K562 (cell line): ENCODE measurements around the gene NME2. TPM values are rescaled to one million over a fixed set of nuclear protein-coding genes. Genes with fewer than 3 reads are reported as not detected.

Source experiments
- FOXA3 ChIP-seq, 2 experiments: fragments of 450-650 bp in 1 of 2; sonication (generic) in 1 of 2; formaldehyde crosslinking; IDR thresholded peaks in 1 of 2; conservative IDR thresholded peaks in 1 of 2; 2 replicates each; pipeline versions ENCODE4 v1.4.0 to v1.8.0; 2020 to 2022; ENCODE audit warnings: mild to moderate bottlenecking in 2 of 2, missing genetic modification reagents in 1 of 2
- HEY1 ChIP-seq: fragments of 250-450 bp; sonication (Bioruptor Pico); IDR thresholded peaks from 2 replicates; pipeline ENCODE4 v1.5.0; 2020; ENCODE audit warnings: mild to moderate bottlenecking, moderate library complexity, borderline replicate concordance
- MCM3 ChIP-seq: fragments of 450-650 bp; IDR thresholded peaks from 2 replicates; pipeline ENCODE4 v1.6.1; 2016
- MYNN ChIP-seq, 2 experiments: sonication (generic); formaldehyde crosslinking in 1 of 2; IDR thresholded peaks; 2 replicates each; pipeline versions ENCODE4 v1.5.0 to v1.6.1; 2016 to 2020; ENCODE audit warnings: antibody characterized with exemption in 1 of 2, missing genetic modification reagents in 1 of 2
- NFYB ChIP-seq: IDR thresholded peaks from 2 replicates; pipeline ENCODE4 v1.6.1; 2011; ENCODE audit warnings: mild to moderate bottlenecking, moderate library complexity; ENCODE audit not compliant: insufficient read length; ENCODE audit errors: extremely low read depth
- PHTF2 ChIP-seq: fragments of 250-450 bp; sonication (Bioruptor Pico); IDR thresholded peaks from 2 replicates; pipeline ENCODE4 v1.5.0; 2021; ENCODE audit warnings: mild to moderate bottlenecking
- TAF1 ChIP-seq: IDR thresholded peaks from 2 replicates; pipeline ENCODE4 v1.6.1; 2011; ENCODE audit warnings: mild to moderate bottlenecking, low read length, moderate library complexity; ENCODE audit not compliant: insufficient read depth, control insufficient read depth, severe bottlenecking; ENCODE audit errors: extremely low read depth
- TCF7L2 ChIP-seq: fragments of 150-350 bp; IDR thresholded peaks from 2 replicates; pipeline ENCODE4 v1.6.1; 2016; ENCODE audit warnings: low read depth, mild to moderate bottlenecking, low read length, moderate library complexity
- XRCC5 ChIP-seq: fragments of 200-400 bp; formaldehyde crosslinking; IDR thresholded peaks from 2 replicates; pipeline ENCODE4 v1.6.1; 2017; ENCODE audit warnings: low read depth, mild to moderate bottlenecking, low read length
- ZNF282 ChIP-seq: sonication (generic); formaldehyde crosslinking; IDR thresholded peaks from 2 replicates; pipeline ENCODE4 v1.8.1; 2023; ENCODE audit warnings: missing genetic modification reagents
- polyA plus RNA-seq, 8 experiments: library from polyadenylated mRNA; depleted of rRNA in 4 of 8; stranded (reverse) in 5 of 8; unstranded in 3 of 8; fragments of >200 nt; fragmentation: Nextera tagmentation in 2 of 8; fragmentation: Illumina TruSeq in 1 of 8; extraction: Ambion mirVana in 2 of 8; extraction: Trizol in 1 of 8; gene quantifications; 2 replicates each; pipeline versions ENCODE4 v1.2.1 to v1.2.3, GENCODE V29; 2011 to 2014; ENCODE audit warnings: inconsistent platforms in 1 of 8, missing spikeins in 1 of 8
- total RNA-seq, 7 experiments: library from RNA; depleted of rRNA in 6 of 7; stranded (reverse); fragments of >200 nt in 6 of 7; fragmentation: Illumina TruSeq in 2 of 7; extraction: Trizol in 2 of 7; gene quantifications; 2 replicates each; pipeline versions ENCODE4 v1.2.1 to v1.2.3, GENCODE V29; 2011 to 2021; ENCODE audit warnings: low replicate concordance in 1 of 7
- TF ChIP-seq, protein P1 (sequence below), 2 experiments: fragments of 450-650 bp; conservative IDR thresholded peaks; 2 replicates each; pipeline ENCODE4 v1.6.1; 2017; ENCODE audit warnings: mild to moderate bottlenecking in 2 of 2, moderate library complexity in 2 of 2
- TF ChIP-seq, protein P2 (sequence below): sonication (generic); formaldehyde crosslinking; IDR thresholded peaks from 2 replicates; pipeline ENCODE4 v1.8.0; 2022; ENCODE audit warnings: missing genetic modification reagents, mild to moderate bottlenecking, moderate library complexity, borderline replicate concordance
- TF ChIP-seq, protein P3 (sequence below): sonication (generic); formaldehyde crosslinking; IDR thresholded peaks from 2 replicates; pipeline ENCODE4 v1.8.1; 2023; ENCODE audit warnings: mild to moderate bottlenecking, missing genetic modification reagents
- TF ChIP-seq, protein P4 (sequence below), 2 experiments: fragments of 150-350 bp in 1 of 2; IDR thresholded peaks; 2 replicates each; pipeline ENCODE4 v1.6.1; 2012 to 2016; ENCODE audit warnings: low read depth in 2 of 2, low read length in 2 of 2, mild to moderate bottlenecking in 1 of 2, moderate library complexity in 1 of 2
- TF ChIP-seq, protein P5 (sequence below): fragments of 250-450 bp; sonication (Bioruptor Pico); IDR thresholded peaks from 2 replicates; pipeline ENCODE4 v1.8.0; 2022; ENCODE audit warnings: moderate library complexity, mild to moderate bottlenecking, inconsistent platforms
- TF ChIP-seq, protein P6 (sequence below): sonication (generic); IDR thresholded peaks from 2 replicates; pipeline ENCODE4 v1.6.1; 2016

NME2 gene
- total and polyA plus RNA-seq, 9 of the 15 experiments (the other 6 are each of a cell fraction or from before 2014, with no cell fraction given): 684 to 1,202 (median 924) TPM

DNA sequence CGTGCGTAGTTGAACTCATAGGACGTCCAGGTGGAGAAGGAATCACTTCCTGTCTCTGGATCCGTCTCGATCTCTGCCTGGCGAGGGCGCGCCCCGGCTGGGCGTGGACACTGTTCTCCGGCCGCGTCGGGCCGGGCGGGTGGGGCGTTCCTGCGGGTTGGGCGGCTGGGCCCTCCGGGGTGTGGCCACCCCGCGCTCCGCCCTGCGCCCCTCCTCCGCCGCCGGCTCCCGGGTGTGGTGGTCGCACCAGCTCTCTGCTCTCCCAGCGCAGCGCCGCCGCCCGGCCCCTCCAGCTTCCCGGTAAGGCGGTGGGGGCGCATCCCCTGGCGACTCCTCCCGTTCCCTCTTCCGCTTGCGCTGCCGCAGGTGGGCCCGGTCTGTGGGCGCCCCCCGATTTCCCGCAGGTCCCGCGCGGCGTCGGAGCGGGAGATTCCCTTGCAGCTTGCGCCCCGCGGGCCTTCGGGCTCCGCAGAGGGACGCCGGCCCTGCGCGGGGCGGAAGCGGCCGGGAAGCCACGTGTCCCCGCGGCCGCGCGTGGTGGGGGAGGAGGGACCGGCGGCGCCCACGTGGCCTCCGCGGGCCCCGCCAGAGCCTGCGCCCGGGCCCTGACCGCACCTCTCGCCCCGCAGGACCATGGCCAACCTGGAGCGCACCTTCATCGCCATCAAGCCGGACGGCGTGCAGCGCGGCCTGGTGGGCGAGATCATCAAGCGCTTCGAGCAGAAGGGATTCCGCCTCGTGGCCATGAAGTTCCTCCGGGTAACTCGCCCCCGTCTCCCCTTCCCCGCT, at the start of gene NME2 (continued):
- TF ChIP-seq, protein P1, sequence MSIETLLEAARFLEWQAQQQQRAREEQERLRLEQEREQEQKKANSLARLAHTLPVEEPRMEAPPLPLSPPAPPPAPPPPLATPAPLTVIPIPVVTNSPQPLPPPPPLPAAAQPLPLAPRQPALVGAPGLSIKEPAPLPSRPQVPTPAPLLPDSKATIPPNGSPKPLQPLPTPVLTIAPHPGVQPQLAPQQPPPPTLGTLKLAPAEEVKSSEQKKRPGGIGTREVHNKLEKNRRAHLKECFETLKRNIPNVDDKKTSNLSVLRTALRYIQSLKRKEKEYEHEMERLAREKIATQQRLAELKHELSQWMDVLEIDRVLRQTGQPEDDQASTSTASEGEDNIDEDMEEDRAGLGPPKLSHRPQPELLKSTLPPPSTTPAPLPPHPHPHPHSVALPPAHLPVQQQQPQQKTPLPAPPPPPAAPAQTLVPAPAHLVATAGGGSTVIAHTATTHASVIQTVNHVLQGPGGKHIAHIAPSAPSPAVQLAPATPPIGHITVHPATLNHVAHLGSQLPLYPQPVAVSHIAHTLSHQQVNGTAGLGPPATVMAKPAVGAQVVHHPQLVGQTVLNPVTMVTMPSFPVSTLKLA (conservative IDR thresholded peaks at IDR 0.05): peak; percentile 89 to 97
- TF ChIP-seq, protein P2, sequence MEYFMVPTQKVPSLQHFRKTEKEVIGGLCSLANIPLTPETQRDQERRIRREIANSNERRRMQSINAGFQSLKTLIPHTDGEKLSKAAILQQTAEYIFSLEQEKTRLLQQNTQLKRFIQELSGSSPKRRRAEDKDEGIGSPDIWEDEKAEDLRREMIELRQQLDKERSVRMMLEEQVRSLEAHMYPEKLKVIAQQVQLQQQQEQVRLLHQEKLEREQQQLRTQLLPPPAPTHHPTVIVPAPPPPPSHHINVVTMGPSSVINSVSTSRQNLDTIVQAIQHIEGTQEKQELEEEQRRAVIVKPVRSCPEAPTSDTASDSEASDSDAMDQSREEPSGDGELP (CRISPR knock-in tag): 0 out of 2 replicates have a peak, but pooled peaks have one; percentile 44
- TF ChIP-seq TAF1: peak; percentile 61
- TF ChIP-seq, protein P3, sequence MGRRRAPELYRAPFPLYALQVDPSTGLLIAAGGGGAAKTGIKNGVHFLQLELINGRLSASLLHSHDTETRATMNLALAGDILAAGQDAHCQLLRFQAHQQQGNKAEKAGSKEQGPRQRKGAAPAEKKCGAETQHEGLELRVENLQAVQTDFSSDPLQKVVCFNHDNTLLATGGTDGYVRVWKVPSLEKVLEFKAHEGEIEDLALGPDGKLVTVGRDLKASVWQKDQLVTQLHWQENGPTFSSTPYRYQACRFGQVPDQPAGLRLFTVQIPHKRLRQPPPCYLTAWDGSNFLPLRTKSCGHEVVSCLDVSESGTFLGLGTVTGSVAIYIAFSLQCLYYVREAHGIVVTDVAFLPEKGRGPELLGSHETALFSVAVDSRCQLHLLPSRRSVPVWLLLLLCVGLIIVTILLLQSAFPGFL: no peak
- TF ChIP-seq, protein P4, sequence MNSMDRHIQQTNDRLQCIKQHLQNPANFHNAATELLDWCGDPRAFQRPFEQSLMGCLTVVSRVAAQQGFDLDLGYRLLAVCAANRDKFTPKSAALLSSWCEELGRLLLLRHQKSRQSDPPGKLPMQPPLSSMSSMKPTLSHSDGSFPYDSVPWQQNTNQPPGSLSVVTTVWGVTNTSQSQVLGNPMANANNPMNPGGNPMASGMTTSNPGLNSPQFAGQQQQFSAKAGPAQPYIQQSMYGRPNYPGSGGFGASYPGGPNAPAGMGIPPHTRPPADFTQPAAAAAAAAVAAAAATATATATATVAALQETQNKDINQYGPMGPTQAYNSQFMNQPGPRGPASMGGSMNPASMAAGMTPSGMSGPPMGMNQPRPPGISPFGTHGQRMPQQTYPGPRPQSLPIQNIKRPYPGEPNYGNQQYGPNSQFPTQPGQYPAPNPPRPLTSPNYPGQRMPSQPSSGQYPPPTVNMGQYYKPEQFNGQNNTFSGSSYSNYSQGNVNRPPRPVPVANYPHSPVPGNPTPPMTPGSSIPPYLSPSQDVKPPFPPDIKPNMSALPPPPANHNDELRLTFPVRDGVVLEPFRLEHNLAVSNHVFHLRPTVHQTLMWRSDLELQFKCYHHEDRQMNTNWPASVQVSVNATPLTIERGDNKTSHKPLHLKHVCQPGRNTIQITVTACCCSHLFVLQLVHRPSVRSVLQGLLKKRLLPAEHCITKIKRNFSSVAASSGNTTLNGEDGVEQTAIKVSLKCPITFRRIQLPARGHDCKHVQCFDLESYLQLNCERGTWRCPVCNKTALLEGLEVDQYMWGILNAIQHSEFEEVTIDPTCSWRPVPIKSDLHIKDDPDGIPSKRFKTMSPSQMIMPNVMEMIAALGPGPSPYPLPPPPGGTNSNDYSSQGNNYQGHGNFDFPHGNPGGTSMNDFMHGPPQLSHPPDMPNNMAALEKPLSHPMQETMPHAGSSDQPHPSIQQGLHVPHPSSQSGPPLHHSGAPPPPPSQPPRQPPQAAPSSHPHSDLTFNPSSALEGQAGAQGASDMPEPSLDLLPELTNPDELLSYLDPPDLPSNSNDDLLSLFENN (IDR thresholded peaks at IDR 0.05; ENCODE audit: low read depth in 2 of 2, low read length in 2 of 2): no peak
- TF ChIP-seq MCM3: no peak
- no peak; the same call in 1 of the 2 replicates for TF ChIP-seq XRCC5
- TF ChIP-seq, protein P5, sequence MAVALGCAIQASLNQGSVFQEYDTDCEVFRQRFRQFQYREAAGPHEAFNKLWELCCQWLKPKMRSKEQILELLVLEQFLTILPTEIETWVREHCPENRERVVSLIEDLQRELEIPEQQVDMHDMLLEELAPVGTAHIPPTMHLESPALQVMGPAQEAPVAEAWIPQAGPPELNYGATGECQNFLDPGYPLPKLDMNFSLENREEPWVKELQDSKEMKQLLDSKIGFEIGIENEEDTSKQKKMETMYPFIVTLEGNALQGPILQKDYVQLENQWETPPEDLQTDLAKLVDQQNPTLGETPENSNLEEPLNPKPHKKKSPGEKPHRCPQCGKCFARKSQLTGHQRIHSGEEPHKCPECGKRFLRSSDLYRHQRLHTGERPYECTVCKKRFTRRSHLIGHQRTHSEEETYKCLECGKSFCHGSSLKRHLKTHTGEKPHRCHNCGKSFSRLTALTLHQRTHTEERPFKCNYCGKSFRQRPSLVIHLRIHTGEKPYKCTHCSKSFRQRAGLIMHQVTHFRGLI: no peak
- TF ChIP-seq NFYB: no peak
- TF ChIP-seq FOXA3 (CRISPR knock-in tag; conservative IDR thresholded peaks at IDR 0.05 in 1 of 2, IDR thresholded peaks at IDR 0.05 in 1 of 2): peak in 1 of 2 experiments; percentile 52; a peak in 1 of 4 replicates
- TF ChIP-seq PHTF2 (CRISPR knock-in tag): no peak
- no peak for TF ChIP-seq HEY1
- TF ChIP-seq TCF7L2: no peak
- TF ChIP-seq, protein P6, sequence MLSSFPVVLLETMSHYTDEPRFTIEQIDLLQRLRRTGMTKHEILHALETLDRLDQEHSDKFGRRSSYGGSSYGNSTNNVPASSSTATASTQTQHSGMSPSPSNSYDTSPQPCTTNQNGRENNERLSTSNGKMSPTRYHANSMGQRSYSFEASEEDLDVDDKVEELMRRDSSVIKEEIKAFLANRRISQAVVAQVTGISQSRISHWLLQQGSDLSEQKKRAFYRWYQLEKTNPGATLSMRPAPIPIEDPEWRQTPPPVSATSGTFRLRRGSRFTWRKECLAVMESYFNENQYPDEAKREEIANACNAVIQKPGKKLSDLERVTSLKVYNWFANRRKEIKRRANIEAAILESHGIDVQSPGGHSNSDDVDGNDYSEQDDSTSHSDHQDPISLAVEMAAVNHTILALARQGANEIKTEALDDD: no peak
- no peak for TF ChIP-seq MYNN (IDR thresholded peaks at IDR 0.05)
- no peak for TF ChIP-seq MYNN (CRISPR knock-in tag; IDR thresholded peaks at IDR 0.05)
- no peak for TF ChIP-seq ZNF282 (CRISPR knock-in tag)
